ENCODE results near the gene TMEM185B.
"Not testable (repeated sequence)": the region's sequence is repeated elsewhere in the genome, so short reads cannot be mapped to it uniquely, and the experiment has no call there.

TMEM185B gene

DNA sequence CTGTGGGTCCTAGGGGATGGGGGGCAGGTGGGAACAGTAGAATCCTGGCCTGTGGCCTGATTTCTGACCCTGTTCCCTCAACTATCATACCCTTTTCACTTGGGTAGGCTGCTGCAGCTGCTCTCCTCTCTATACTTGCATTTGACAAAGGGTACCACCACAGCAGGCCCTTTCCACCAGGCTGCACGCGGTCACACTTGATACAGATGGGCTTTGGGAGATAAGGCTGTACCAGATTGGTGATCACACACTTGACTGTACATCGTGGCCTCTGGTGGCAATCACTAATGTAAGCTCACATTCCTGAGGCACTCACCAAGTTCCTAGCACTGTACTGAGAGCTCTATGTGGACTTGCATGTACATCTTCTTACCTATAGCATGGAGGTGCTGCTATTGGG is 27.9 kb upstream of the TMEM185B start:
- no peak for DNase-seq

DNA sequence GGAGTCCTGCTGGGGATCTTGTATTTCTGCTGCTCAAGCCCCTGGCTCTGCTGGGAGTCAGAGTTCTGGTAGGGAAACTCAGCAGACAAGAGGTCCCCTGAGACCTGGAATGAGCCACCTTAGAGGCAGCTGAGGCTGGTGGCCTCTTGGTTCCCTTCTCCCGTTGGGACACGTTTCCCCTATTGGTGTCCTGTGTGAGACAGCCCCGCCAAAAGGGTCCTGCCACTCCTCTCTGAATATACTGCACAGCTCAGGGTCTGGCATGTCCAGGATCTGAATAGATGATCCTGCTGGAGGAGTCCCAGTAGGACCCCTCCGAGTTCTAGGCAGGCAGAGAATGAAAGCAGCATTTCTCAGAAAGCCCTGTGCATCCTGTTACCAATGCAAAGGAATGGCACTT is 27.4 kb upstream of the TMEM185B start:
- no peak for DNase-seq

DNA sequence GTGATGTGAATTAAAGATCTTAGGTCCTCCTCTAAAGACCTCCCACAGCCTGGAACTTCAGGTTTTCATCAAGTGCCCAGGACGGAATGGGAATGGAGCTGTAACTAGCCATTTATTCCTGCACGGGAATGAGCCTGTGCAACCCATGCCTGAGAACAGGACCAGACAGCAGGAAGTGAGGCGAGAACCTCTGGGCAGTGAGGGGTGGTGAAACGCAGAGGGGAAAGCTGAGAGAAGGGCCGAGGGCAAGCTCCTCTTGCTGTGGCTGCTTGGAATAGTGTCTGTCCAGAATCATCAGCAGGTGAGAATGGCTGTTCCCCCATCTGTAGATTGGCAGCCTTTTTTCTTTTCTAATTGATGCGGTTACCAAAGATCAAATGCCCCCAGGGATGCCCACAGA is 24.7 kb upstream of the TMEM185B start:
- no peak for DNase-seq

DNA sequence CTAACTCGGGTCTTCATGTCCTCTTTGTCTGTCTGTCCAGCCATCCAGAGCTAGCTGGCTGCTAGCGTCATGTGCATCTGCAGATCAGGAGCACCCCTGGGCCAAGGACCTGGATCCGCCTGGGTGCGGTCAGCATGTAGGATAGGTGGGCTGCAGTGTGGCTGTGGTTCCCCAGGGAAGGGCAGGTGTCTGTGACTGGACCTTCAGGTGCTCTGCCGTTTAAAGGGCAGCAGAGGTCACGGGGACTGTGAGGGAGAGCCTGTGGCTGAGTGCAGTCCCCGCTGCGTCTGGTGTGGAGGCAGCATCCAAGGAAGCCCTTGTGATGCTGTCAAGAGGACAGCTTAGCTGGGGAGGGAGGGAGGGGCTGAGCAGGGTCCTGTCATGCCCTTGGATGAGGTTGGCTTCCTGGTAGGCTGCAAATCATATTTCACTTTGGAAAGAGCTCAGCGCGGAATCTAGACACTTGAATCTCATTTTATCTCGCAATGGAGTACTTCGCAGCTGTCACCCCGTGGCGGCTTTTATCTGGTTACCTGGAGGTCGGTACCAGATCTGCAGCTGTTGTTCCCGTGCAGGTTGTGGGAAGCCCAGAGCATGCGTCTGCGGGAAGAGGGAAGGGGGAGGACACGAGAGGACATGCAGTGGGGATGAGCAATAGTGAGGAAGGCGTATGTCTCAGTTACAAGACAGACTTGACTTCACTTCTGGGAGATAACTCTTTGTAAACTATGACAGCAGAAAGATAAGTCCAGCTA is 23.5 kb upstream of the TMEM185B start:
- DNase-seq, result peak in 1 of 2 experiments; percentile 40

DNA sequence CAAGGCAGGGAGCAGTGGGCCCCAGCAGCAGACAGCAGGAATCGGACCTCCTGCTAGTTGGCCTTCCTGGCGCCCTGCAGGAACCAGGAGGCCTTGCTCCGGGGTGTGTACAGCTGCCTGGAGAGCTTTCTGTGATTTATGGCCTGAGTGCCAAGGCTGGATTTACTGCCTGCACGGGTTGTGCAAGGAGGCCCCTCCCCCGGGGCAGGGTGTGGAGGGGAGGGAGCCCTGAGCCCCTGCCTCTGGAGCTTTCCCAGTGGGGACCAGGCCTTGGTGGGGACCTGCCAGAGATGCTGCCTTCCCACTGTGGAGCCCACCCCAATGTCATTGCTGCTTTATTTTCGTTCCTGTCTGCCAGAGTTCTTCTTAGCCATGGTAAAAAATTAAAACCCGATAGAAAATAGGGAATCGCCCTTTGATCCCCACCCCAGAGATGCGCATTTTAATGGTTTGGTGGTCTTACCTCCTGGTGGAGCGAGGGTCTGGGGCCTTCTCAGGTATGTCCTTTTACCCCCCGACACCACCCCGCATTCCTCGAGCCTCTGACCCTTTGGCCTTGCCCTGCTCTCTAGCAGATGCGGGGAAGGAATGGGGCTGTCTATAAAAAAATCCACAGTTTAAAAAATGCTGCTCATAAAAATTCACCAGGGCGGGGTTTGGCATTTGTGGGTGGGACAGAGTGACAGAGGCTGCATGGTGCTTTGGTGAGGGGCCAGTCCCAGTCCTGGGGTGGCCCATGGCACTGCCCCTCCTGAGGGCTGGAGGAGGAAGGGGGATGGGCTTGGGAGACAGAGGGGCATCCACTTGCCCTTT is 22.5 kb upstream of the TMEM185B start:
- DNase-seq, result peak; percentile 77 to 85

DNA sequence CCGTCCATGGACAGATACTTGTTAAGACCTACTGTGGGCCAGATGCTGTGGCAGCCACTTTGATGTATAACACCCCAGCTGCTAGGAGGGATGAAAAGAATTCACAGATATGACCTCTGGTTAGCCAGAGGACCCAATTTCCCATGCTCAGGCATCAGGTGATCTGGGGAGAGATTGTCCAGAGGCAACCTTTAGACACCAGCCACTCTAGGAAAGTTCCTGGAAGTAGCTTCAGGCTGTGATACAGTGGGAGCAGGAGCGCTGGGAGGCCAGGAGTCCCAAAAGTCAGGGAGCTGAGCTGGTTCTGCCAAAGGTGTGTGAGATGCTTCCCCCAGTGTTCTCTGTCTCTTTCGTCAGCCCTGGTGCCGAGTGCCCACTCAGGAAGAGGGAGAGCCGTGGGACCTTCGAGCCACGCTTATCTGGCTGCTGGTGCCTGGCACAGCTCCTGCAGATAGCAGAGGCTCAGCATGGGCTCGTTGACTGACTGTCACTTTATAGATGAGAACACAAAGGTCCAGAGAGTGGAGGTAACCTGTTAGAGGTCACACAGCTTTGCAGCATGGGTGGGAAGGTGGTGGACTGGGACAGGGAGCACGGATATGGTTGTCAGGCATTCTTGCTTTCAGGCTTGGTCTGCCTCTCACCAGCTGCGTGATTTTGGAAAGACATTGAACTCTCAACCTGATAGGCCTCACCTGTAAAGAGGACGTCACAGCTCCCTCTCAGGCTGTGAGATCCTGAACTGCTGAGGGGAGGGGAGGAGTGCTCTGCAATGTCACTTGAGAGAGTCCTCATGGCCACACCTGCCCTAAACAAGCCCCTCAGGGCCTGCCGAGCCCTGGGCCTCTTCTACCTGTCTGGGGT is 21.7 kb upstream of the TMEM185B start:
- no peak for DNase-seq

DNA sequence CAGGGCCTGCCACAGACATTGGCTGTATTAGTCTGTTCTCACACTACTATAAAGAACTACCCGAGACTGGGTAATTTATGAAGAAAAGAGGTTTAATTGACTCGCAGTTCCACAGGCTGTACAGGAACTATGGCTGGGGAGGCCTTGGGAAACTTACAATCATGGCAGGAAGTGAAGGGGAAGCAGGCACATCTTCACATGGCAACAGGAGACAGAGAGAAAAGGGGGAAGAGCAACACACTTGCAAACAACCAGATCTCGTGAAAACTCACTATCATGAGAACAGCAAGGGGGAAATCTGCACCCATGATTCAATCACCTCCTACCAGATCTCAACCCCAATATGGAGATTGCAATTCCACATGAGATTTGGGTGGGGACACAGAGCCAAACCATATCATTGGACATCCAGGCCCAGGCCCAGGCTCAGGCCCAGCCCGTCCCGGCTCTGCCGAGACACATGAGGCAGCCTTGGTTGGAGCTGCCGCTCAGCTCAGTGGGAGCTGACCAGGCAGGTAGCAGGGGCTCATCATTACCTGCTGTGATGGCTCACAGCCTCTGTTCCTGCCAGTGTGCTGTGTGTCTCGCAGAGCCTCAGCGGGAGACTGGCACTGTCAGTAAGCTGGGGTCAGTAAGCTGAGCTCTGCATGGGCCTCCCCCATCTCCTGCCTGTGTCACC is 20.8 kb upstream of the TMEM185B start:
- no peak for DNase-seq

DNA sequence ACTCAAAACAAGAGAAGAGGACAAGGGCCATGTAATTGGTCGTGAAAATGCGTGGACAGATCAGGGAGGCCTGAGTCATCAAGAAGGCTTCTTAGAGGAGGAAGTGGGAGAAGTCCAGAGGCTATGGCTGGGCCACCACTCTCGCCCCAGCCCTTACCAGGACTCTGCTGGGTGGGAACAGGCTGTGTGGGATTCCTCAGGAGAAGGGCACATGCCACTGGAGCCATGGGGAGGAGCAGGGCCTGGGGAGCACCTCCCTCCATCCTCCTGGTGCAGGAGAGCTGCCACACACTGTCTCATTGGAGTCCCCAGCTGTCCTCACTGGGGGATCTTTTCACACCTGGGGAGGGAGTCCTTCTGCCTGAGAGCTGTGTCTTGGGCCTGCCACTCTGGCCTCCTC is 20.0 kb upstream of the TMEM185B start:
- no peak for DNase-seq

DNA sequence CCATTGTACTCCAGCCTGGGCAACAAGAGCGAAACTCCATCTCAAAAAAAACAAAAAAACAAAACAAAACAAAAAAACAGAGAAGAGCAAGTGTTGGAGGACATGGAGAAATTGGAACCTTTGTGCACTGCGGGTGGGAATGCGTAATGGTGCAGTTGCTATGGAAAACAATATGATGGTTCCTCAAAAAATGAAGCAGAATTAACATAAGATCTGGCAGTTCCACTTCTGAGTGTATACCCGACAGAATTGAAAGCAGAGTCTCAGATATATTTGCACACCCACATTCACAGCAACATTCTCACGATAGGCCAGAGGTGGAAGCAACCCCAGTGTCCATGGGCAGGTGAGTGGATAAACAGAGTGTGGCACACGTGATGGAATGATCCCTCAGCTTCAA is 18.5 kb upstream of the TMEM185B start:
- no peak for DNase-seq

DNA sequence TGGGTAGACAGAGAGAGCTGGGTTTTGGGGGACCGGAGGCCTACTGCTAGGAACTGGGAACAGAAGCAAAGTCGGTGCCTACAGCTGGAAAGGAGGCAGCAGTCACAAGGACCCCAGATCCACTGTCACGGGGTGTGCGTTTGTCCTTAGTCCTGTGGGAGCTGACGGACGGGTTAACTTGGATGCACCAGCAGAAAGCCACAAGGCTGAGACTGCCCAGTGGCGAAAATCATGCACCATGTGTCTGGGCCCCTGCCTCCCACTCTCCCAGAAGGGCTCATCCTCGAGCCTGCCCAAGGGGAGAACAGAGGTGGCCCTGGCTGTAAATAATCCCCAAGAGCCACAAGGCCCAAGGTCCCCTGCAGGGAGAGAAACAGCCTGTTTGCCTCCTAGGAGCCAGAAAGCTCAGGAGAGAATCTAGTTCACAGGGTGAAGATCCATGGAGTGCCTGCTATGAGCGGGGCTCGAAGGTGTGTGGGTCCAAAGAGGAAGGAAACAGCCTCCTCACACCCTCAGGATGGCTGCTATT is 17.8 kb upstream of the TMEM185B start:
- no peak for DNase-seq

DNA sequence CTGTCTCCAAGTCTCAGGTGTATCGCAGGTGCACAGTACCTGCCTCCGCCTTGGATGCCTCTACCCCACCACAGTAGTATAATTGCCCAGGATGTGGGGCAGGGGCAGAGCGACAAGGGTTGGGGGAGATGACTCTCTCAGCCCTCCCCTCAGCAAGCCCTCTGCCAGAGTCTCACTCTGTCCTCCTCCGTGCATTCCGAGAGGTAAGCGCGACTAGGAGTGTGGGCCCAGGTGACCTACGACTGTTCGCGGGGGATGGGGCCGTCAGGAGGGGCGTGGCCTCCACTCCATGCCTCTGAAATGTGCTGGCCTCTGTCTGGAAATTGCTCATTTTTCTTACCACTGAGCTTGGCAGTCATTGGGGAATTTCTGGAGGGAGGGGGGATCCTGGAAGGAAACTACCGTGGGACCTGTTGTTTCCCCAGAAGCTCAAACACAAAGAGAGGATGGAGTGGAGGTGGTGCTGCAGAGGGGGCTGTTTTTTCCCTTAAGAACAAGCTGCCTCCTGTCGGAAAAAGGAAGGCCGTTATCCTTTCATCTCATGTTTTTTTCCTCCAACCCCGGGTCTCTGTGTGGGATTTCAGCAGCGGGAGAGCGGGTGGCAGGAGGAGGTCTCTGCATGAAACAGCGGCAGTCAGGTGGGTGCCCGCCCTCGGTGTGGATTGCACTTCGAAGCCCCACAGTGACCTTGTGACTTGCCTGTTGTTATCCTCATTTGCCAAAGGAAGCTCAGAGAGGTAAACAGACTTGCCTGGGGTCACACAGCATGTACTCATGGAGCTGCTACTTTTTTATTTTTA is 16.5 kb upstream of the TMEM185B start:
- DNase-seq, result no peak

DNA sequence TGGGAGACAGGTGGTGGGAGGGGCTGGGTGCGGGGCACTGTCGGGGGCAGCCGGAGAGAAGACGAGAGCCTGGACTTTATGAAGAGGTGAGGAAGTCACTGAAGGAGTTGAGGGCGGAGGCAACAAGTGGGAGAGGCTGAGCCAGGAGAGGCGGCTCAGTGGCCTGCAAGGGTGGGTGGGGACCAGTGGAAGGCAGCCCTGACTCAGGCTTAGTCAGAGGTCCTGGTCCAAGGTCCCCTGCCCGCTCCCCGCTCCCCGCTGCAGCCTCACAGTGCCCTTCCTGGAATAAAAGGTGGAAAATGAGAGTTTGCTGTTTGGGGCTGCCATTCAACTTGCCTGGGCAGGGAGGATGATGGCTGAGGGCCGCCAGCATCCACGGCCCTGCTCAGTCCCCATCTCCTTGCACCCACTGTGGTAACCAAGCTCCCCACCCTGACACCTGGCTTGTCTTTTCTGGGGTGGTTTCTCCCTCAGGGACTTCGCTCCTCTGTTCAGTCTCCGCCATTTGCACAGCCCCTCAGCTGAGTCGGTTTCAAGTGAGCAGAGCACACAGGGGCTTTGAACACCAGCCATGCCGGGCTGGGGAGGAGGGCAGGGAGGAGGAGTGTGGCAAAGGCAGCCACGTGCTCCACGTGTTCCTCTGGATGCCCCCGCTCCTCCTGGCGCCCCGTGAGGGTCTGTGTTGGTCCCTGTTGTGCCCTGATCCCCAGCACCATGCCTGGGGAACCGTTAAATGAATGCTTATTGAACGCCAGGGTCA is 15.7 kb upstream of the TMEM185B start:
- no peak for DNase-seq

DNA sequence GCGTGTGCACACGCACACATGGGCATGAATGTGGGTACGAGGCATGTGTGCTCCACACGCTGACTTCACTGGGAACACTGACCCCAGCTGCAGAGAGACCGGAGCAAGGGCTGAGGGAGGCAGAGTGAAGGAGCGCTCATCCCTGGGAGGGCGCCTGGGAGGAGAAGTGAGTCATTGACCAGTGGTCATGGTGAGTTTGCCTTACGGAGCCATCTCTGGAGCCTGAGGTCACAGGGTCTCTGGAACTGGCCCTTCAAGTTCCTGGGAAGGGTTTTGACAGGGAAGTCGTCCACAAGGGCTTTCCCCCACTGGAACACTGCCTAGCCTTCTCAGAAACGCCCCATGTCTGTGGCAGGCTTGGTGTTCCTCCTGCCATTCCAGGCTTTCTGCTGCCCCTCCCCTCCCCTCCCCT is 14.3 kb upstream of the TMEM185B start:
- no peak for DNase-seq

DNA sequence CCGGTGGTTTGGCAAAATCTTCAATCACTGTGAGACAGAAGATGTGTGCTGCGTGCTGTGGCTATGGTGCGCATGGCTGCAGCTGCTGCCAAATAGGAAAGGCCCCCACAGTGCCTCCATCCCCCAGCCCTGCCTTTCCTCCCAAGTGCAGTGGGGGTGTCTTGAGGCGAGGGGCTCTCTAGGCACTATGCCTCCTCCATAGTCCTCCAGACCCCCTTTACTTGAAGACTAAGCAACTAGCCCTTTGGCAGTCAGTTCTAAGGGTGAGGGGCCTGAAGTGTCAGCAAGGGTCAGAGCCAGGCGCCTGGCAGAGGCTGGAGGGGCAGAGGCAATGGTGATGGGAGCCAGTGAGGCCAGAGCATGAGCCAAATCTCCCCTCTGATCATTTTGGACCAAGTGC is 13.6 kb upstream of the TMEM185B start:
- DNase-seq, result no peak

DNA sequence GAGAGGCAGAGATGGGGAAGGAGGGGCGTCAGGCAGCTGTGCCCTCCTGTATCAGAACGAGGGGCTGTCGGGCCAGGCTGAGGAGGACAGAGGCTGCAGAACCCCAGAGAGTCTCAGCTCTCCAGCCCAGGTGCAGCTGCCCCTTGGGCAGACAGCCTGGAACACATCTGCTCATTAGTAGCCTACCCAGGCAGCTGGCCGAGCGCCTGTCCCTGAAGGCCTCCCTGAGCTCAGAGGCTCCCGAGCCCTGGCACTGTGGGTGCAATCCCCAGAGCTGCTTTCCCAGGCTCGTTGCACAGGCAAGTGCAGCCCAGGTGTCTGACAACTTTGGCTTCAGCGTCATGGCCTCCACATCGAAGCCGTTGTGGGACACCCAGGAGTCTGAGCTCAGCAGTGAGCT is 13.1 kb upstream of the TMEM185B start:
- DNase-seq, result peak; percentile 23 to 31

DNA sequence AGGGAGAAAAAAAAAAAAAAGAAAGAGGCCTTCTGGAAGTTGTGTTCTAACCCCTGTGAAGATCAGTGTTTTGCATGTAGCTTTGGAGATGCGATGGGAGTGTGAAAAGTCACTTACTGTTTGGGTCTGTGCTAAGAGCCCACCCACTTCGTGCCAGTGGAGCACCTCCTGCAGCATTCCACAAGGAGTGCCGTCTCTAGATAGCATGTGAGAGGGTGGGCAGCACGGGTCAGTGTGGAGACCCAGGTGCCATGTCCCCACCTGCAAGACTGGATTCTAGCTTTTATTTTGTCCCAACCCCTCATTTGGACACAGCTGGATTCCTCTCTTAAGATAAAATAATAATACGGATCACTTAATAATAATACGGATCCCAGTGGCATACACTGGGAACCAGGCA is 12.5 kb upstream of the TMEM185B start:
- DNase-seq, result no peak

DNA sequence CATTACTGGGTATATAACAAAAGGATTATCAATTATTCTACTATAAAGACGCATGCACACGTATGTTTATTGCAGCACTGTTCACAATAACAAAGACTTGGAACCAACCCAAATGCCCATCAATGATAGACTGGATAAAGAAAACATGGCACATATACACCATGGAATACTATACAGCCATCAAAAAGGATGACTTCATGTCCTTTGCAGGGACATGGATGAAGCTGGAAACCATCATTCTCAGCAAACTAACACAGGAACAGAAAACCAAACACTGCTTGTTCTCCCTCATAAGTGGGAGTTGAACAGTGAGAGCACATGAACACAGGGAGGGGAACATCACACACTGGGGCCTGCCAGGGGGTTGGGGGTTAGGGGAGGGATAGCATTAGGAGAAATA is 12.0 kb upstream of the TMEM185B start:
- not testable (repeated sequence) for DNase-seq

DNA sequence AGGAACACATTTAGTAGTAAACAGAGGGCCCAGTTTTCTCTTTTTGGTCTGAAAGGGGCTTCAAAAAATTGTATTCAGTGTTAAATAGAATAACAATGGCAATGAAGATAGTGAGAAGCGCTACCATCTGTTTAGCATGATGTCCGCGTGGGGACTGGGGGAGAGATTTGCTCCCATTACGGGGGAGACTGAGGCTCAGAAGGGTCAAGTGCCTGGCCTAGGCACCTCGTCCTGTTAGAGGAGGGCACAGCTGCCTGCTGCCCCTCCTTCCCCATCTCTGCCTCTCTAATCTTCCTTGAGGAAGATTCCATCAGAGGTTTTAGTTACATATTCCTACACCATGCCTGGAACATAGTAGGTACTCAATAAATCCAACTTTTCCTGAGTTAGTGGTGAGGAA is 10.1 kb upstream of the TMEM185B start:
- DNase-seq, result no peak

DNA sequence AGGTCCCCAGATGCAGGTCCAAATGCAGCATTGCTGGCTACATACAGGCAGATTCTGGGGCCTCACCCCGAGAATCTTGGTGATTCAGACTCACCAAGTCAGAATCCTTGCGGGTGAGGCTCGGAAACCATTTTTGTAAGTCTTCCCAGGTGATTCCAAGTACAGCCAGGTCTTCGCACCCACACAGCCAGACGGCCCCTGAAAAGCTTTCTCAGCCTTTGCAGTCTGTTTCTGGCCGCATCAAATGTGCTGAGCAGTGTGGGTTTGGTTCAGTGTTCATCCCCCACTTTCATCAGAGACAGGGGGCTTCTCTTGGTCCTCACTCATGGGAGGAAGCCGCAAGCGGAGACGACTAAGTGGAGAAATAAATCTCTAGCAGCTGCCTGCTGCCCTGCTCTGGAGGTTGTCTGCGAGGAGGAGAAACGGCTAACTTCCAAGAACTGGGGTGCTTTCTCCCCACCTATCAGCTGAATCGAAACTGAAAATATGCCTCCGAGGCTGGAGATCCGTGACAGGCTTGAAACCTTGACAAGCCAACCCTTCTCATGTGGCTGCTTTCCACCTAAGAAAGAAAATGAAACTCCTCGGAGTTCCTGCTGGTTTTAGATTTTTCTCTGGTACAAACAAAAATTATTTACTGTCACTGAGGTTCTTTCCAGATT is 8.9 kb upstream of the TMEM185B start:
- no peak for DNase-seq

DNA sequence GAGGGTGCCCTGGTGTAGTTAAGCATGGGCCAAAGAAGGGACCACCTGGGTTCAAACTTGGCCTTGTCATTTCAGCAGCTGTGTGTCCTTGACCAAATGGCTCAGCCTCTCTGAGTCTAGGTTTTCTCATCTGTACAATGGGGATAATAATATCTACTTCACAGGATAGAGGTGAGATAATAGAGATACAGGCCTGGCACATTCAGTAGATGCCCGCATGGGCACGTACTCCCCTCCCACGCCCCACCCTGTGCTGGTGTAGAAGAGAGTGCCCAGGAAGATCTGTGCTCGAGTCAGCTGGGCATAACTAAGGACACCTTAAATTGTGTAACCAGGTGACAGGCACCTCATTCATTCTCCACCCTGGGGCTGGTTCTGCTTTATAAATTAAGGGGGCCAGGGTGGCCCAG is 8.4 kb upstream of the TMEM185B start:
- no peak for DNase-seq
